CD4-positive, alpha-beta T cell treated with Interleukin-6 for 4 hours (primary cell): ENCODE results near the gene EML3.
"Not testable (repeated sequence)": the region's sequence is repeated elsewhere in the genome, so short reads cannot be mapped to it uniquely, and the experiment has no call there.

ENCODE experiments used
- DNase-seq: peaks from one replicate; pipeline ENCODE4 v3.0.0-alpha.2; 2020; ENCODE audit warnings: mixed read lengths

EML3 gene

GRCh38 chr11:62595124-62595523 lies 17.5 kb downstream of the EML3 start:
- DNase-seq: no peak

GRCh38 chr11:62593434-62594044 lies 19.0 kb downstream of the EML3 start:
- peak; percentile 87 for DNase-seq

- DNase-seq: no peak
These were observed 19.6 kb downstream of the EML3 start for GRCh38 chr11:62592989-62593421.

- DNase-seq: no peak
These were observed 20.3 kb downstream of the EML3 start for GRCh38 chr11:62592146-62592815.

GRCh38 chr11:62591448-62592145 lies 21.0 kb downstream of the EML3 start, which contains the start of gene TUT1:
Gene TUT1 (minus strand): TSS chr11:62591523. CDS start chr11:62591485, 38 bp downstream.
- peak; percentile 96 for DNase-seq

- DNase-seq: peak; percentile 20
These were observed 23.5 kb downstream of the EML3 start for GRCh38 chr11:62588966-62589637.

- not testable (repeated sequence) for DNase-seq
These were observed 27.2 kb downstream of the EML3 start for GRCh38 chr11:62585356-62585755.

GRCh38 chr11:62581735-62582134 lies 30.8 kb downstream of the EML3 start:
- not testable (repeated sequence) for DNase-seq

GRCh38 chr11:62580959-62581715 lies 31.4 kb downstream of the EML3 start:
- no peak for DNase-seq

GRCh38 chr11:62579252-62579651 lies 33.3 kb downstream of the EML3 start:
- DNase-seq: no peak

- no peak for DNase-seq
These were observed 34.0 kb downstream of the EML3 start for GRCh38 chr11:62578541-62578940.

- DNase-seq: no peak
These were observed 35.4 kb downstream of the EML3 start for GRCh38 chr11:62577046-62577714.

GRCh38 chr11:62575837-62576236 lies 36.7 kb downstream of the EML3 start:
- no peak for DNase-seq

- no peak for DNase-seq
These were observed 37.4 kb downstream of the EML3 start for GRCh38 chr11:62575156-62575555.

GRCh38 chr11:62574363-62575071 lies 38.1 kb downstream of the EML3 start:
- DNase-seq: peak; percentile 19

GRCh38 chr11:62573592-62574362 lies 38.8 kb downstream of the EML3 start, which contains the start of gene EEF1G:
Gene EEF1G (minus strand): TSS chr11:62573891. CDS start chr11:62573842, 49 bp downstream.
- DNase-seq: peak; percentile 98

GRCh38 chr11:62573006-62573591 lies 39.5 kb downstream of the EML3 start:
- peak; percentile 24 for DNase-seq

- DNase-seq: no peak
These were observed 40.1 kb downstream of the EML3 start for GRCh38 chr11:62572431-62572830.

GRCh38 chr11:62571493-62571892 lies 41.1 kb downstream of the EML3 start:
- not testable (repeated sequence) for DNase-seq

GRCh38 chr11:62570903-62571302 lies 41.7 kb downstream of the EML3 start:
- not testable (repeated sequence) for DNase-seq
